H1 (cell line): Measurements from ENCODE around the gene DAGLA. TPM values are rescaled to one million over a fixed set of nuclear protein-coding genes. Genes with fewer than 3 reads are reported as not detected.

ENCODE experiments used
- CTCF ChIA-PET: fragments of 300-600 bp; sonication (Branson Sonifier 250); formaldehyde crosslinking; loops from one replicate; lab custom pipeline; 2021; ENCODE audit not compliant: partially characterized antibody; lab: Charles Lee
- POLR2A ChIA-PET: fragments of 300-600 bp; sonication (Branson Sonifier 250); formaldehyde crosslinking; loops from one replicate; lab custom pipeline; 2021; ENCODE audit warnings: inconsistent platforms; ENCODE audit not compliant: partially characterized antibody; lab: Charles Lee
- DNase-seq, 2 experiments: peaks; one replicate each; pipeline versions ENCODE4 v3.0.0 to v3.0.0-alpha.2; 2010 to 2022; ENCODE audit warnings: low spot score in 2 of 2, low read depth in 1 of 2, mixed read lengths in 1 of 2
- FAIRE-seq: peaks from 2 replicates; lab custom pipeline; 2011; peaks lifted over from hg19 to GRCh38; lab: Jason Lieb, UNC
- H2AFZ ChIP-seq: 2 replicates; pipeline ENCODE4 v1.8.1; 2012; ENCODE audit warnings: low read length, inconsistent platforms
- H2AK5ac ChIP-seq: 2 replicates; pipeline ENCODE4 v1.6.1; 2013; ENCODE audit warnings: low read depth, low read length
- H2BK120ac ChIP-seq: replicated peaks from 2 replicates; pipeline ENCODE3; 2013; ENCODE audit warnings: low read depth, low read length, inconsistent platforms
- H2BK12ac ChIP-seq: 2 replicates; pipeline ENCODE4 v1.6.1; 2013; ENCODE audit warnings: low read depth, low read length
- H2BK15ac ChIP-seq: 2 replicates; pipeline ENCODE4 v1.6.1; 2013; ENCODE audit warnings: low read length
- H2BK20ac ChIP-seq: 2 replicates; pipeline ENCODE4 v1.6.1; 2013; ENCODE audit warnings: low read length
- H2BK5ac ChIP-seq: 2 replicates; pipeline ENCODE4 v1.6.1; 2013; ENCODE audit warnings: low read depth, low read length
- H3K14ac ChIP-seq: 2 replicates; pipeline ENCODE4 v1.6.1; 2013; ENCODE audit warnings: inconsistent platforms; ENCODE audit not compliant: insufficient read length
- H3K18ac ChIP-seq: 2 replicates; pipeline ENCODE4 v1.6.1; 2013; ENCODE audit warnings: low read length; ENCODE audit errors: extremely low read depth
- H3K23ac ChIP-seq: 2 replicates; pipeline ENCODE4 v1.6.1; 2013; ENCODE audit warnings: inconsistent platforms; ENCODE audit not compliant: insufficient read length
- H3K23me2 ChIP-seq: 2 replicates; pipeline ENCODE4 v1.6.1; 2013; ENCODE audit warnings: low read depth, low read length
- H3K27ac ChIP-seq: 2 replicates; pipeline ENCODE4 v1.6.1; 2011; ENCODE audit warnings: low read depth, low read length, inconsistent platforms
- H3K27me3 ChIP-seq, 4 experiments: replicated peaks in 1 of 4; 1 replicate in 1 of 4; 2 replicates in 3 of 4; pipeline versions ENCODE4 v1.6.1 to v1.8.1; 2011 to 2013; ENCODE audit warnings: low read length in 3 of 4, mild to moderate bottlenecking in 3 of 4, inconsistent platforms in 2 of 4, mixed read lengths in 2 of 4, moderate library complexity in 1 of 4; ENCODE audit not compliant: control insufficient read depth in 3 of 4, insufficient read depth in 3 of 4; ENCODE audit errors: extremely low read depth in 1 of 4
- H3K36me3 ChIP-seq, 4 experiments: 2 replicates each; pipeline versions ENCODE4 v1.6.1 to v1.8.1; 2011 to 2013; ENCODE audit warnings: mild to moderate bottlenecking in 4 of 4, low read length in 3 of 4, moderate library complexity in 2 of 4, control low read depth in 1 of 4, inconsistent platforms in 1 of 4; ENCODE audit not compliant: insufficient read depth in 4 of 4, control insufficient read depth in 2 of 4
- H3K4ac ChIP-seq: replicated peaks from 2 replicates; pipeline ENCODE3; 2013; ENCODE audit warnings: low read length, low read depth, mixed read lengths, inconsistent platforms; ENCODE audit not compliant: insufficient read length
- H3K4me1 ChIP-seq, 4 experiments: replicated peaks in 1 of 4; 1 replicate in 1 of 4; 2 replicates in 3 of 4; pipeline versions ENCODE4 v1.6.1 to v1.8.1; 2011 to 2013; ENCODE audit warnings: low read length in 3 of 4, inconsistent platforms in 2 of 4, mixed read lengths in 1 of 4; ENCODE audit not compliant: insufficient read depth in 4 of 4, control insufficient read depth in 3 of 4
- H3K4me2 ChIP-seq, 2 experiments: 2 replicates each; pipeline versions ENCODE4 v1.6.1 to v1.8.1; 2011 to 2013; ENCODE audit warnings: low read depth in 2 of 2, low read length in 2 of 2, control low read depth in 1 of 2, inconsistent platforms in 1 of 2, mild to moderate bottlenecking in 1 of 2; ENCODE audit not compliant: insufficient read depth in 1 of 2
- H3K4me3 ChIP-seq, 4 experiments: fragments of 200-600, 300-600 bp in 1 of 4; sonication (generic), shearing (Covaris generic), sonication (Bioruptor Twin) in 1 of 4; 2 replicates each; pipeline versions ENCODE4 v1.5.1 to v1.8.1; 2011 to 2016; ENCODE audit warnings: low read length in 4 of 4, low read depth in 3 of 4, control low read depth in 2 of 4, inconsistent platforms in 2 of 4, mild to moderate bottlenecking in 2 of 4, mixed read lengths in 1 of 4, moderate library complexity in 1 of 4; ENCODE audit not compliant: insufficient read depth in 2 of 4; ENCODE audit errors: extremely low read depth in 1 of 4
- H3K56ac ChIP-seq: replicated peaks from 2 replicates; pipeline ENCODE3; 2013; ENCODE audit warnings: low read depth, mild to moderate bottlenecking, mixed read lengths, low read length, inconsistent platforms; ENCODE audit not compliant: insufficient read length
- H3K79me1 ChIP-seq: 2 replicates; pipeline ENCODE4 v1.6.1; 2013; ENCODE audit warnings: low read depth, low read length, control low read depth
- H3K79me2 ChIP-seq, 2 experiments: 2 replicates each; pipeline versions ENCODE4 v1.6.1 to v1.8.1; 2012 to 2013; ENCODE audit warnings: low read length in 2 of 2, mild to moderate bottlenecking in 2 of 2, inconsistent platforms in 1 of 2; ENCODE audit not compliant: insufficient read depth in 2 of 2, control insufficient read depth in 1 of 2
- H3K9ac ChIP-seq, 4 experiments: replicated peaks in 1 of 4; 1 replicate in 1 of 4; 2 replicates in 3 of 4; pipeline versions ENCODE4 v1.6.1 to v1.8.1; 2011 to 2013; ENCODE audit warnings: low read depth in 3 of 4, low read length in 3 of 4, control low read depth in 2 of 4, mild to moderate bottlenecking in 2 of 4, moderate library complexity in 2 of 4, inconsistent platforms in 1 of 4; ENCODE audit errors: extremely low read depth in 1 of 4
- H3K9me3 ChIP-seq, 2 experiments: 2 replicates each; pipeline versions ENCODE4 v1.6.1 to v1.8.1; 2012 to 2013; ENCODE audit warnings: mild to moderate bottlenecking in 2 of 2, moderate library complexity in 2 of 2, control low read depth in 1 of 2, inconsistent platforms in 1 of 2, low read depth in 1 of 2, low read length in 1 of 2, mixed read lengths in 1 of 2; ENCODE audit not compliant: insufficient read depth in 2 of 2
- H4K20me1 ChIP-seq, 2 experiments: replicated peaks in 1 of 2; 2 replicates each; pipeline versions ENCODE3 to v1.8.1; 2011 to 2013; ENCODE audit warnings: inconsistent platforms in 2 of 2, low read length in 2 of 2, mild to moderate bottlenecking in 1 of 2; ENCODE audit not compliant: insufficient read depth in 2 of 2, control insufficient read depth in 1 of 2
- H4K5ac ChIP-seq: 2 replicates; pipeline ENCODE4 v1.6.1; 2013; ENCODE audit warnings: low read length, low read depth, mixed read lengths, inconsistent platforms; ENCODE audit not compliant: insufficient read length
- H4K8ac ChIP-seq: 2 replicates; pipeline ENCODE4 v1.8.0; 2013; ENCODE audit warnings: mild to moderate bottlenecking, moderate library complexity, low read length, inconsistent platforms; ENCODE audit not compliant: insufficient read depth; ENCODE audit errors: extremely low read depth
- H4K91ac ChIP-seq: replicated peaks from 2 replicates; pipeline ENCODE3; 2013; ENCODE audit warnings: low read length, mixed read lengths, inconsistent platforms; ENCODE audit not compliant: insufficient read length
- FOSL1 ChIP-seq: IDR thresholded peaks from 2 replicates; pipeline ENCODE4 v1.6.1; 2011; ENCODE audit warnings: mild to moderate bottlenecking, low read depth, low read length, moderate library complexity; ENCODE audit not compliant: insufficient read depth
- KDM1A ChIP-seq: fragments of 200-600, 300-600 bp; sonication (generic); IDR thresholded peaks from 2 replicates; pipeline ENCODE4 v1.7.1; 2016; ENCODE audit warnings: mild to moderate bottlenecking, low read length, borderline replicate concordance
- KDM4A ChIP-seq: IDR thresholded peaks from one replicate; pipeline ENCODE4 v1.7.1; 2012; ENCODE audit warnings: low read depth, mild to moderate bottlenecking, moderate library complexity, low read length, inconsistent platforms; ENCODE audit not compliant: severe bottlenecking
- WGBS, 2 experiments: shearing (Covaris generic) in 1 of 2; methylation state at CpG; one replicate each; pipeline versions ENCODE4 v1.1.6 to v1.1.7; 2013 to 2015; ENCODE audit warnings: low lambda C conversion rate in 2 of 2, mixed read lengths in 2 of 2, inconsistent platforms in 1 of 2, low coverage in 1 of 2, missing lambda C conversion rate in 1 of 2; ENCODE audit not compliant: insufficient replicate concordance in 2 of 2, insufficient coverage in 1 of 2, insufficient read length in 1 of 2; ENCODE audit errors: extremely low coverage in 1 of 2, missing lambda C conversion rate in 1 of 2; 5-methylcytosine and 5-hydroxymethylcytosine counted together
- polyA plus RNA-seq, 7 experiments: library from polyadenylated mRNA; depleted of rRNA in 3 of 7; stranded (reverse) in 5 of 7; unstranded in 2 of 7; fragments of >200 nt in 5 of 7; fragments of 200-250 nt in 2 of 7; gene quantifications; 1 replicate in 5 of 7; 2 replicates in 1 of 7; 4 replicates in 1 of 7; pipeline versions ENCODE4 v1.2.1 to v1.2.3, GENCODE V29; 2011 to 2013; ENCODE audit warnings: missing spikeins in 2 of 7, mixed read lengths in 2 of 7
- total RNA-seq: library from RNA; stranded (reverse); fragmentation: NEBNext Ultra II Directional; extraction: Animal tissue kit (Norgen Biotek cat#: 25700); gene quantifications from 2 replicates; pipeline ENCODE4 v1.2.1, GENCODE V29; 2021

The DAGLA gene
- total and polyA plus RNA-seq, 2 of the 8 experiments (the other 6 are each of a cell fraction or from before 2014, with no cell fraction given) = 3.6 to 6.6 TPM

- Histone ChIP-seq H3K9ac (no peak overlapping the region), H4K20me1 (no peaks in the 10 kb centered on the region), H3K23ac (no peak overlapping the region), H3K27me3 (no peaks in the 10 kb centered on the region; a peak in 1 of 7 replicates), H2BK5ac (no peak overlapping the region), H2AK5ac (0 out of 2 replicates have a peak overlapping the region, but pooled peaks have one; percentile 39), H3K79me2 (no peaks in the 10 kb centered on the region), H3K14ac (no peak overlapping the region), H4K8ac (no peak overlapping the region), H3K79me1 (no peaks in the 10 kb centered on the region), H3K4me2 (no peak overlapping the region), H3K9me3 (no peaks in the 10 kb centered on the region), H2BK12ac (0 out of 2 replicates have a peak overlapping the region, but pooled peaks have one; percentile 84), H3K4me3 (no peak overlapping the region), H3K4ac (no peak overlapping the region), H3K56ac (no peak overlapping the region), H2AFZ (no peak overlapping the region), H3K36me3 (no peaks in the 10 kb centered on the region), H3K27ac (no peak overlapping the region), H4K5ac (no peak overlapping the region), H2BK15ac (no peak overlapping the region), H4K91ac (peak overlapping the region; percentile 25), H2BK120ac (no peak overlapping the region), H2BK20ac (no peak overlapping the region), H3K23me2 (no peaks in the 10 kb centered on the region), H3K18ac (no peak overlapping the region), H3K4me1 (peaks cover 0 to 24% (median 12%) of the 10 kb centered on the region in 4 experiments; a peak in 6 of 7 replicates)
- TF ChIP-seq KDM1A = no peak
- no peak for TF ChIP-seq KDM4A
- no peak for TF ChIP-seq FOSL1
- WGBS, 2 experiments = 83% methylated on average over 7 of the region's 12 CpGs; no CpG with 5 or more reads in 1 of the 2 experiments
- POLR2A ChIA-PET = interaction anchor here (0.8 to 4.0 kb wide), 2 partner anchors 14 to 192 kb away, joined by 3 to 16 read pairs; no protein-coding TSS in a partner anchor
- FAIRE-seq (no peak), DNase-seq (no peak)
- CTCF ChIA-PET = interaction anchor here (1.2 to 7.2 kb wide), 7 partner anchors 10 to 25 kb away, joined by 3 to 52 read pairs (median 4); partner anchors contain the start of gene MYRF
Observed at GRCh38 chr11:61774411-61774810, 94.2 kb downstream of the DAGLA start.
